Measurements from ENCODE around the gene RNF13. TPM values are rescaled to one million over a fixed set of nuclear protein-coding genes. Genes with fewer than 3 reads are reported as not detected.

Gene RNF13
- total RNA-seq, 1 experiment from 2014 or later: 28.9 TPM

- TF ChIP-seq ATF2 (CRISPR knock-in tag; IDR thresholded peaks at IDR 0.05; ENCODE audit: borderline replicate concordance, low read depth): no peak
- TF ChIP-seq MXD4 (CRISPR knock-in tag; IDR thresholded peaks at IDR 0.05; ENCODE audit: borderline replicate concordance): no peak
- TF ChIP-seq ZNF263 (CRISPR knock-in tag; IDR thresholded peaks at IDR 0.05; ENCODE audit: low read depth): no peak
- no peak for TF ChIP-seq ZNF121 (CRISPR knock-in tag; IDR thresholded peaks at IDR 0.05)
- no peak for TF ChIP-seq IRF2 (CRISPR knock-in tag; IDR thresholded peaks at IDR 0.05; ENCODE audit: borderline replicate concordance, low read depth)
These were observed 35.2 kb downstream of the RNF13 start (continued) for GRCh38 chr3:149848238-149848637.

GRCh38 chr3:149848688-149849087 is 35.7 kb downstream of the RNF13 start:
- no peak overlapping the region for H3K27ac Mint-ChIP-seq
- POLR2A ChIA-PET: no interaction called here
- H3K4me1 Mint-ChIP-seq: peaks cover 13% of the 10 kb centered on the region
- no peaks in the 10 kb centered on the region for H3K9me3 Mint-ChIP-seq
- H3K4me3 Mint-ChIP-seq: no peak overlapping the region
- H3K36me3 Mint-ChIP-seq: peaks cover 13% of the 10 kb centered on the region; the same call in 1 of the 2 replicates
- no peak for TF ChIP-seq ZNF281 (CRISPR knock-in tag; IDR thresholded peaks at IDR 0.05)
- no peak for TF ChIP-seq ATF1 (CRISPR knock-in tag; IDR thresholded peaks at IDR 0.05)
- TF ChIP-seq ETV6 (CRISPR knock-in tag; IDR thresholded peaks at IDR 0.05): no peak
- TF ChIP-seq PREB (CRISPR knock-in tag; IDR thresholded peaks at IDR 0.05; ENCODE audit: borderline replicate concordance): no peak
- no peak for TF ChIP-seq RORB (CRISPR knock-in tag; IDR thresholded peaks at IDR 0.05)
- no peak for TF ChIP-seq TCF7 (CRISPR knock-in tag; IDR thresholded peaks at IDR 0.05; ENCODE audit: low read depth)
- TF ChIP-seq ERG (CRISPR knock-in tag; IDR thresholded peaks at IDR 0.05): no peak
- no peak for TF ChIP-seq FOXJ3 (CRISPR knock-in tag; IDR thresholded peaks at IDR 0.05; ENCODE audit: borderline replicate concordance)
- TF ChIP-seq FOXP1 (CRISPR knock-in tag; IDR thresholded peaks at IDR 0.05; ENCODE audit: borderline replicate concordance): no peak
- no peak for TF ChIP-seq ZNF263 (CRISPR knock-in tag; IDR thresholded peaks at IDR 0.05; ENCODE audit: low read depth)
- TF ChIP-seq SP1 (CRISPR knock-in tag; conservative IDR thresholded peaks at IDR 0.05): no peak
- no peak for TF ChIP-seq FOXK1 (CRISPR knock-in tag; IDR thresholded peaks at IDR 0.05)
- no peaks in the 10 kb centered on the region for H3K27me3 Mint-ChIP-seq (ENCODE audit: low read depth)
- no peak for DNase-seq (ENCODE audit: low spot score)
- no peak for ATAC-seq
- CTCF ChIA-PET: interaction anchor here (1.1 kb wide), 1 partner anchor 31 kb away, joined by 3 read pairs; no protein-coding TSS in a partner anchor

GRCh38 chr3:149850787-149851584 is 38.0 kb downstream of the RNF13 start:
- no peak for ATAC-seq
- ChIA-PET POLR2A (no interaction called here), CTCF (interaction anchor here (0.6 to 1.6 kb wide), 3 partner anchors 29 to 895 kb away, joined by 3 to 4 read pairs (median 4); no protein-coding TSS in a partner anchor)
- no peak for DNase-seq (ENCODE audit: low spot score)
- TF ChIP-seq TEAD4 (CRISPR knock-in tag; IDR thresholded peaks at IDR 0.05) (no peak), ZNF317 (CRISPR knock-in tag; IDR thresholded peaks at IDR 0.05; ENCODE audit: borderline replicate concordance, low read depth) (no peak), ATF3 (CRISPR knock-in tag; conservative IDR thresholded peaks at IDR 0.05) (no peak)
- H3K4me3 Mint-ChIP-seq: no peak overlapping the region
- H3K27ac Mint-ChIP-seq: no peak overlapping the region
- peaks cover 23% of the 10 kb centered on the region for H3K36me3 Mint-ChIP-seq
- no peaks in the 10 kb centered on the region for H3K27me3 Mint-ChIP-seq (ENCODE audit: low read depth)
- H3K4me1 Mint-ChIP-seq: peaks cover 13% of the 10 kb centered on the region
- H3K9me3 Mint-ChIP-seq: no peaks in the 10 kb centered on the region

Data from WTC11 (cell line).